ENCODE measurements around the gene PTGES3.

DNA sequence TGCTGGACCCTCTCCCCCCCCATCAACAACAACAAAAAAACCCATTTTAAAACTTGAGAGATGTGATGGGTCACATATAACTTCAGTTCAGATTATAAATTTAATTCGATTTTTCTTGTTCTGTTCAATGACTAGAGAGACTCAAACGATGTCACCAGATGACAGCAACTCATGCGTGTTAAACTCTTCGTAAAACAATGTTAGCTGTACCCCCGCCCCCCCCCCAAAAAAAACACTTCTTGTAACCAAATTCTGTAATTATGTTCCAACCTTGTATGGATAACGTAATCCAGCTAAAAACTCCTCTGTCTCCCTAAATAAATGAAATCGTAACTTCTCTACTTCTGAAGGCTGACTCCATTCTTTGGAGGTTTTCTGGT, 37.6 kb upstream of the PTGES3 start:
- TF ChIP-seq EP300 (IDR thresholded peaks at IDR 0.05) = no peak
- TF ChIP-seq, protein P1, sequence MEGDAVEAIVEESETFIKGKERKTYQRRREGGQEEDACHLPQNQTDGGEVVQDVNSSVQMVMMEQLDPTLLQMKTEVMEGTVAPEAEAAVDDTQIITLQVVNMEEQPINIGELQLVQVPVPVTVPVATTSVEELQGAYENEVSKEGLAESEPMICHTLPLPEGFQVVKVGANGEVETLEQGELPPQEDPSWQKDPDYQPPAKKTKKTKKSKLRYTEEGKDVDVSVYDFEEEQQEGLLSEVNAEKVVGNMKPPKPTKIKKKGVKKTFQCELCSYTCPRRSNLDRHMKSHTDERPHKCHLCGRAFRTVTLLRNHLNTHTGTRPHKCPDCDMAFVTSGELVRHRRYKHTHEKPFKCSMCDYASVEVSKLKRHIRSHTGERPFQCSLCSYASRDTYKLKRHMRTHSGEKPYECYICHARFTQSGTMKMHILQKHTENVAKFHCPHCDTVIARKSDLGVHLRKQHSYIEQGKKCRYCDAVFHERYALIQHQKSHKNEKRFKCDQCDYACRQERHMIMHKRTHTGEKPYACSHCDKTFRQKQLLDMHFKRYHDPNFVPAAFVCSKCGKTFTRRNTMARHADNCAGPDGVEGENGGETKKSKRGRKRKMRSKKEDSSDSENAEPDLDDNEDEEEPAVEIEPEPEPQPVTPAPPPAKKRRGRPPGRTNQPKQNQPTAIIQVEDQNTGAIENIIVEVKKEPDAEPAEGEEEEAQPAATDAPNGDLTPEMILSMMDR (IDR thresholded peaks at IDR 0.05) = no peak
- no peak for TF ChIP-seq POLR2A (IDR thresholded peaks at IDR 0.05)

All from upper lobe of left lung (tissue), 4 donors.